Aorta (tissue), 5 donors: Measurements from ENCODE around the gene SHROOM3. TPM values are rescaled to one million over a fixed set of nuclear protein-coding genes. Genes with fewer than 3 reads are reported as not detected.

Source experiments
- ATAC-seq: fragments of 200-7000 bp; cut with Tn5 transposase; one replicate; pipeline ENCODE4 v1.9.1; 2022; ENCODE audit warnings: moderate library complexity; ENCODE audit not compliant: low FRiP score
- DNase-seq, 2 donors: peaks; one replicate each; pipeline ENCODE4 v3.0.0-alpha.2; 2020
- H3K27ac ChIP-seq, 2 donors: one replicate each; pipeline ENCODE4 v1.5.1; 2013; ENCODE audit warnings: low read length in 2 of 2, mild to moderate bottlenecking in 2 of 2, moderate library complexity in 2 of 2, control low read depth in 1 of 2, inconsistent platforms in 1 of 2, low read depth in 1 of 2
- H3K27me3 ChIP-seq, 2 donors: one replicate each; pipeline ENCODE4 v1.6.1; 2013; ENCODE audit warnings: control low read depth in 1 of 2, low read length in 1 of 2, mild to moderate bottlenecking in 1 of 2, moderate library complexity in 1 of 2; ENCODE audit not compliant: insufficient read depth in 2 of 2, control insufficient read depth in 1 of 2
- H3K36me3 ChIP-seq, 2 donors: one replicate each; pipeline ENCODE4 v1.6.1; 2013; ENCODE audit warnings: control low read depth in 1 of 2, low read length in 1 of 2, mild to moderate bottlenecking in 1 of 2; ENCODE audit not compliant: insufficient read depth in 2 of 2, control insufficient read depth in 1 of 2
- H3K4me1 ChIP-seq, 2 donors: one replicate each; pipeline ENCODE4 v1.6.1; 2013; ENCODE audit warnings: low read length in 2 of 2, control low read depth in 1 of 2, mild to moderate bottlenecking in 1 of 2, moderate library complexity in 1 of 2; ENCODE audit not compliant: insufficient read depth in 2 of 2, control insufficient read depth in 1 of 2
- H3K4me3 ChIP-seq, 2 donors: one replicate each; pipeline ENCODE4 v1.5.1; 2013; ENCODE audit warnings: low read length in 2 of 2, control low read depth in 1 of 2, mild to moderate bottlenecking in 1 of 2
- H3K9me3 ChIP-seq: one replicate; pipeline ENCODE4 v1.6.1; 2013; ENCODE audit warnings: mild to moderate bottlenecking, low read length; ENCODE audit not compliant: control insufficient read depth
- WGBS, 2 donors: extraction: QIAGEN DNeasy Blood & Tissue Kit; methylation state at CpG; one replicate each; pipeline ENCODE4 v1.1.7; 2013; 5-methylcytosine and 5-hydroxymethylcytosine counted together
- intact Hi-C, 2 donors: fragments of 100-400 bp; cut with DNase I; formaldehyde crosslinking; loops; one replicate each; pipeline versions ENCODE4 v1.14.2 to v1.15.0; 2022
- polyA plus RNA-seq, 2 donors: library from polyadenylated mRNA; stranded (reverse); fragments of 200-250 nt; gene quantifications; one replicate each; pipeline ENCODE4 v1.2.3, GENCODE V29; 2013
- total RNA-seq, 2 donors: library from RNA; stranded (reverse); fragmentation: NEBNext Ultra II Directional; extraction: Animal tissue kit (Norgen Biotek cat#: 25700); gene quantifications; one replicate each; pipeline ENCODE4 v1.2.1, GENCODE V29; 2021
- donor health status: healthy with polysubstance abuse.
- donor health status: Bipolar disorder and iron deficiency.
- donor health status: DM: no; HTN: no; CAD: no.
- donor health status: DM: no; HTN: no; CAD: no.
- donor health status: DM: yes; HTN: yes; CAD: no.

SHROOM3 gene
- total and polyA plus RNA-seq, 4 donors: 14.1 to 173 (median 32.8) TPM

DNA sequence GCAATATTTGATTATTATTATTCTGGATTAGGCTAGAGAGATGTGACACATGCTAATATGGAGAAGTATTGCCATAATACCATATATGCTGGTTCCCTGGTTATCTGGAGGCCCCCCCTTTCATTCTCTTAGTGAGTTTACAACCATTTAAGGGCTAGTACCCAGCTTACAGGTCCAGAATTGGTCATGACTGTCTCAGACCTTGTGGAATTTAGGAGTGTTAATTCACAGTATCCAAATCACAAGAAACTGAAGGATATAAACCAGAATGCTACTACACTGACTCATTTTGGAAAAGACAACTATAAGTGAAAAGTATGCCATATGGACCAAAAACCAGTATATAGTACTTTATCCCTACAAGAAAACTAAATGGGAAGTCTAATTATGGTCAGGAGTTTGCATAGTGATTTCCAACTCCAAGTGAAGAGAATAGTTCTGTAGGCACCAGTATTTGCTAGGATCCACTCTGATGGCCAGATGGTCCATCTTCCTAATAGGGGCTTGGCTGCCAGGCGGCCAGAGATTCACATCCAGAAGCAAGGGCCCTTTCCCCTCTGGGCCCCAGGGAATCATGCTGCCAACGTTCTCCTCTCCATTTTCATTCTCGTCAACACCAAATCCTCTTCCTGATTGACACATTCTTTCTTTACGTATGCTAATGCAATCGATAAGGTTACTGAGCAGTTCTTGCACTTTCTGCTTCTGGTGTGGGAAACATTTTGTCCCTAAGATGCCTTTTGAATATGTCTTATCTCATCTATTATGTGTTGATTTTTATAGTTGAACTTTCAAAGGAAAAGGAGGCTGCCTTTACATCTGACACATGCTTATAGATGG is 123.6 kb downstream of the SHROOM3 start:
- H3K27me3 ChIP-seq: no peaks in the 10 kb centered on the region
- peaks cover 3 to 4% of the 10 kb centered on the region in 2 donors for H3K4me1 ChIP-seq
- intact Hi-C loops: no loop called here
- 62 to 66% methylated on average over 5 of the region's 5 CpGs for WGBS, 2 donors
- no peaks in the 10 kb centered on the region for H3K9me3 ChIP-seq
- no peak overlapping the region for H3K4me3 ChIP-seq
- H3K27ac ChIP-seq: no peak overlapping the region
- no peaks in the 10 kb centered on the region for H3K36me3 ChIP-seq
- no peak for ATAC-seq
- no peak for DNase-seq

DNA sequence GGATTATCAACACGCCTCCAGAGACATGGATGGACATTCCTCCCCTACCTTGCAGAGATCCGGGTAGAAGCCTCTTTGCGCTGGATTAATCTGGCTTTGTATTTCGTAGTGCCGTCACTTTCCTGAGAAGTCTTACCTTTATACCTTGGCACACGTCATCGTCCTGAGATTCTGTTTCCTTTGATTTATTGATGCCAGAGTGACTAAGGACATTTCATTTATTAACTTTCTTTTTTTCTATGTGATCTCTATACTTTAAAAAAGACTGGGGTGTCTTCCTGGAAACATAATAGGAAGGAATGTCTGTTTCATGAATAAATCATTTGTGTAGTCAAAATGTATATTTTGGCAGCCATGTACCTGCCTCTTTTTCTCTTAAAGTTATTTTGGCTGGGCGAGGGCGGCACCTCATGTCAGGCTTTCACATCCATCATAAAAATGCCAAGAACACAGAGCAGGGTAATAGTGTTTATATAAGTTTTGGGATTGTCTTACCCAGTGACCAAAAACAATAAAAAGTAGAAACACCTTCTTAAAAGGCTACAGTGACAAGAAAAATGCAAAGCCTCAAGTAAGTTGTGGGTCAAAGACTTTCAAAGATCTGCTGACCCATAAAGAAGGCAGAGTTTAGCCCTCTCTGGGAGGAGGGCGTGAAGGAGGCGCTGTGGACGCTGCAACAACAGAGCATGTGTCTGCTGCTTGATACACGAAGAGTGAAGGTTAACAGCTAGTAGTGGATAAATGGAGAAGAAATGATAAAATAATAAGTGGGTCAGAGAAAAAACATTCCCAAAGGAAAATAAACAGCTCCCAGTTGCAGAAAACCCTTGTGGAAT is 124.4 kb downstream of the SHROOM3 start:
- intact Hi-C loops: no loop called here
- DNase-seq (no peak), ATAC-seq (no peak)
- H3K4me1 ChIP-seq: peaks cover 4 to 8% of the 10 kb centered on the region in 2 donors
- H3K9me3 ChIP-seq: no peaks in the 10 kb centered on the region
- WGBS, 2 donors: 23 to 30% methylated on average over 13 of the region's 13 CpGs
- H3K36me3 ChIP-seq: no peaks in the 10 kb centered on the region
- no peak overlapping the region for H3K4me3 ChIP-seq
- no peaks in the 10 kb centered on the region for H3K27me3 ChIP-seq
- H3K27ac ChIP-seq: peak overlapping the region in 1 of 2 donors; percentile 50

DNA sequence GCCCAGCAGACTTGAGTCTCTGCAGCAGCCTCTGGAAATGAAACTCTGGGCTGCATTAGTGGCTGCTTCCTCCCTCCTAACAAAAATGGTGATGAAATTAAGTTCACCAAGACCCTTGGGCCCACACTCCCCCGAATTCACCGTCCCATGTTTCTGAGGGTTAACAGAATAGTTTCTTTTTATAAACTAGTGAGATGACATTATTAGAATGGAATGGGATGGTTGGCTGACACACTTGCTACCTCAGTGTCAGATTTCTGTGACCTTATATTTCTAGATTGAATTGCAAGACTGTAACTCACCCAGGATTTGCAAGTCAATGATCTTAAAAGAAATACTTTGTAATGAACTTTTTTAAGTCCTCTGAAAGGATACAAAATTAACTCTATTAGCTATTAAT is 127.1 kb downstream of the SHROOM3 start:
- Histone ChIP-seq H3K9me3 (no peaks in the 10 kb centered on the region), H3K4me1 (peaks cover 4 to 10% of the 10 kb centered on the region in 2 donors), H3K4me3 (no peak overlapping the region), H3K36me3 (no peaks in the 10 kb centered on the region), H3K27ac (peak overlapping the region; percentile 64 to 77), H3K27me3 (no peaks in the 10 kb centered on the region)
- DNase-seq (no peak), ATAC-seq (no peak)
- WGBS, 2 donors: 1 to 9% methylated on average over 2 of the region's 2 CpGs
- intact Hi-C loops: no loop called here

DNA sequence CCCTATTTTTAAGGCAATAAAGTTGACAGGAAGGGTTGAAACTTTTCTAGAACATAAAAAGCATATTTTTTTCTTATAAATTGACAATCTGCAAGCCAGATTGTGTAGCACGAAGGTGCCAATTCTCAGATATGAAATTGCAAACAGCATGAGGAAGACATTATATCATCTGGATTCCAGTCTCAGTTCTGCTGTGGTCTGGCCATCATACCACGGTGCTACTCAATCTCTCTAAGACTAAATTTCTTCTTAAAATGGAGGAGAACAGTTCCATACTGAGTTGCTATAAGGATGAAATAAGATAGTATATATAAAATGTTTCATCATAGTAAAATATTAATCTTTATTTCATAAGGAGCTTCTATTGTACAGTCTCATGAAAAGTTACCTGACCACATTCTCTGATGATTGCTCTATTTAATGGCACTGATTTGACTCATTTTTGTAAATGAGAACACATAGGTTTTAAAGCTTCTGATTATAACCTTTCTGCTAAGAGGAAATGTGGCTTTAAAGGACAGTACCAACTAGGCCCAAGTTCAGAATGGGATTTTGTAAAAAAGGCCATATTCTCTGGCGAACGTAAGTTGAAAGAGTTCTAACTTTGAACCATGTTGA is 127.9 kb downstream of the SHROOM3 start:
- DNase-seq (no peak), ATAC-seq (no peak)
- Histone ChIP-seq H3K4me3 (no peak overlapping the region), H3K36me3 (no peaks in the 10 kb centered on the region), H3K9me3 (no peaks in the 10 kb centered on the region), H3K27ac (peak overlapping the region; percentile 77 to 89), H3K4me1 (peaks cover 4 to 10% of the 10 kb centered on the region in 2 donors), H3K27me3 (no peaks in the 10 kb centered on the region)
- intact Hi-C loops: no loop called here
- WGBS, 2 donors: 36 to 44% methylated on average over 4 of the region's 4 CpGs

DNA sequence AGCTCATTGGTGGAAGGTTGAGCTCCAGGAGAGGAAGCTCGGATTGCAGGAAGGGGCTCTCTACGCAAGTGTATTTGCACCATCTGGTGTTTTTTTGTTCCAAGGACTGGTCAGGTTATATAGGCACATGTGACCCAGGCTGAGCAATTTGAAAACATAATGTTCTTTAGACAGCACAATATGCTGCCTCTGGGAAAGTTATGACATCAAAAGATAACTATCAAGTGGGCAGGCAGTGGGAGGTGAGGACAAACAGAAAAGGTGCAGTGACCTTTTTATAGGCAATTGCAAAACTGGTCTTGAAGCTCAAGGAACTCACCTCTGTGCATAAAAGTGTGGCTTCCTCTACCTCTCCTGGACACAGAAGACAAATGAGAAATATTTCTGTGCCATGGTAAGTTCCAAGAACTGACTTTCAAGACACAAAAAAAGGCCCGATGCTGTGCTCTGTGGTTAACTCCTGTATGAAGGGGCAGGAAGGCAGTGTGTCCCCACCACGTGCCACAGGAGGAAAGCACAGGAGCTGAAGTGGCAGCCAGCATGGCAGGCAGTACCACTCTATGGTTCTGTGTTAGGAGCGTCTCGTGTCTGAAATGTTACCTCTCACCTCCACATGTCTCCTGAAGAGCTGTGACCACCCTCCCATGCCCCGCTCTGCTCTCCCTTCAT is 128.6 kb downstream of the SHROOM3 start:
- H3K36me3 ChIP-seq: no peaks in the 10 kb centered on the region
- no peaks in the 10 kb centered on the region for H3K27me3 ChIP-seq
- no peak for DNase-seq
- no peak overlapping the region for H3K4me3 ChIP-seq
- no peaks in the 10 kb centered on the region for H3K9me3 ChIP-seq
- intact Hi-C loops: no loop called here
- H3K4me1 ChIP-seq: peaks cover 4 to 10% of the 10 kb centered on the region in 2 donors
- peak overlapping the region; percentile 77 to 89 for H3K27ac ChIP-seq
- no peak for ATAC-seq
- WGBS, 2 donors: 69 to 72% methylated on average over 7 of the region's 7 CpGs

DNA sequence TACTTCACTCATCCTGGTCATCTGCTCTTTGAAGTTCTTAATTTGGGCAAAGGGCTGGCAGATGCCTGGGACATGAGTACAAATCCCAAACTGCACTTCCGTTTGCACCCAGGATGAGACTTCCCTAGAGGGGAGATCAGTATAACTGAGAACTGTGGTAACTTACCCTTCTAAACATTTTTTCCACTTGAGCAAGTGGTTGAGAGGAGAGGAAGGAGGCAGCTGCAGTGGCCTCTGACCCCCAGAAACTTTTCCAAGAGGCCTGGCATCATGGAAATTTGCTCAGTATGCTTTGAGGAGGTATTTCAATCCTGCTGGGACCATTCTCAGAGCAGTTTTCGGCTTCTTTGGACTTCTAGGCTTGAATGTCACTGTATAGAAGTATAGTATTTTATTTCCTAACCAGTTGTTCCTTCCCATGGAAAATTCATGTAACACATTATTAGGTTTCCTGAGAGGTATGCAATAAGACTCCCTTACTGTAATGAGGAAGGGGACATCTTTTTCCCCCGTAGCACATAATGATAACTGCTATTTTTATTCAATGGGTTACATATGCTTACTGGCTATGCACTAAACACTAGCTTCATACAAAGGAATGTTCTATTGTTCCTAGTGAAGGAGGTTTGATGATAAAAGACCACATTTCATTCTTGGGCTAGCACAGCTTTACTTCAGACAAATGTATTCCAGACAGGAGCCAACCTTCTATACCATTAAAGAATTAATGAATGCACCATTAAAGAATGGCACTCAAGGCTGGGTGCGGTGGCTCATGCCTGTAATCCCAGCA is 129.3 kb downstream of the SHROOM3 start:
- Histone ChIP-seq H3K27me3 (no peaks in the 10 kb centered on the region), H3K9me3 (no peaks in the 10 kb centered on the region), H3K4me1 (peaks cover 4 to 10% of the 10 kb centered on the region in 2 donors), H3K36me3 (no peaks in the 10 kb centered on the region), H3K4me3 (no peak overlapping the region), H3K27ac (peak overlapping the region in 1 of 2 donors; percentile 89)
- WGBS, 2 donors: 55 to 62% methylated on average over 4 of the region's 4 CpGs
- peak; percentile 16 for ATAC-seq
- intact Hi-C loops: no loop called here
- DNase-seq: no peak

DNA sequence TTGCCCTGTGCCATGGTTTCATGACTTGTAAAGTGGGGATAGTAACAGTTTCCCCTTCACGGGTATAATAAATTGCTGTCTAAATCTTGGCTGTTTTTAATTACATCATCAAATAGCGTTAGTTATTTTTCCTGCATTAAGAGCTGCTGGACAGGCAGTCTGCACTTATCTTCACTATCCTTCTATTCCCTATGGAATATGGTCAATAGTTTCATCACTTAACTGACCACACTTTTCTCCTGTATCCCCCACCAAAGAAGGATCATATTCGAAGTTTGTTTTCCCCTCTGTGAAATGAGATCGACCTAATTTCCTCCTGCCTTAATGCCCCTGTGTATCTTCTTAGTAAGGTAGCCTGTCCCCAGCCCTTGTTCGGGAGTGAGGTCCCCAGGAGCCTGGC is 133.2 kb downstream of the SHROOM3 start:
- Histone ChIP-seq H3K9me3 (no peaks in the 10 kb centered on the region), H3K4me1 (peaks cover 5 to 17% of the 10 kb centered on the region in 2 donors), H3K36me3 (no peaks in the 10 kb centered on the region), H3K4me3 (no peak overlapping the region), H3K27ac (no peak overlapping the region), H3K27me3 (no peaks in the 10 kb centered on the region)
- DNase-seq (no peak), ATAC-seq (no peak)
- intact Hi-C loops: loop anchor here in 1 of 2 donors (5.0 kb wide), 1 partner anchor 51 kb away; no protein-coding TSS in a partner anchor
- 51 to 68% methylated on average over 5 of the region's 5 CpGs for WGBS, 2 donors
